ENCODE results near the gene ZBTB4.

Gene ZBTB4

DNA sequence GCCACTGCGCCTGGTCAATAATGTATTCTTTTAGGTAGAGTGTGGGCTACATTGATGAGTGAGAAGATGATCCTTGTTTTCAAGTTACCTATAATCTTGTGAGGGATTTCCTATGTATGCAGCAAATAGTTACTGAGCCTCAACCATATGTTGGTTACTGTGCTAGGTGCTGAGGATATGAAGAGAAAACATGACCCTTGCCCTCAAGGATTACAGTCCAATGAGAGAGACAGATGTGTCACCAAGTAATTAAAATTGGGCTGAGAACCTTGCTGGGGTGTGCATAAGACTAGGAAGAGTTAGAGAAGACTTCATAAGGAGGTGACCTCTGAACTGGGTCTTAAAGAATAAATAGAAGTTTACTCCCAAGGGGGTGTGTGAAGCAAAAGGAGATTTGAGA lies 12.2 kb upstream of the ZBTB4 start:
- no peak for TF ChIP-seq EZH2 (IDR thresholded peaks at IDR 0.05; ENCODE audit: borderline replicate concordance, low read length)
- TF ChIP-seq, protein P1, sequence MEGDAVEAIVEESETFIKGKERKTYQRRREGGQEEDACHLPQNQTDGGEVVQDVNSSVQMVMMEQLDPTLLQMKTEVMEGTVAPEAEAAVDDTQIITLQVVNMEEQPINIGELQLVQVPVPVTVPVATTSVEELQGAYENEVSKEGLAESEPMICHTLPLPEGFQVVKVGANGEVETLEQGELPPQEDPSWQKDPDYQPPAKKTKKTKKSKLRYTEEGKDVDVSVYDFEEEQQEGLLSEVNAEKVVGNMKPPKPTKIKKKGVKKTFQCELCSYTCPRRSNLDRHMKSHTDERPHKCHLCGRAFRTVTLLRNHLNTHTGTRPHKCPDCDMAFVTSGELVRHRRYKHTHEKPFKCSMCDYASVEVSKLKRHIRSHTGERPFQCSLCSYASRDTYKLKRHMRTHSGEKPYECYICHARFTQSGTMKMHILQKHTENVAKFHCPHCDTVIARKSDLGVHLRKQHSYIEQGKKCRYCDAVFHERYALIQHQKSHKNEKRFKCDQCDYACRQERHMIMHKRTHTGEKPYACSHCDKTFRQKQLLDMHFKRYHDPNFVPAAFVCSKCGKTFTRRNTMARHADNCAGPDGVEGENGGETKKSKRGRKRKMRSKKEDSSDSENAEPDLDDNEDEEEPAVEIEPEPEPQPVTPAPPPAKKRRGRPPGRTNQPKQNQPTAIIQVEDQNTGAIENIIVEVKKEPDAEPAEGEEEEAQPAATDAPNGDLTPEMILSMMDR (IDR thresholded peaks at IDR 0.05; ENCODE audit: low read length) = no peak
- Histone ChIP-seq H3K4me3 (ENCODE audit: low read depth, low read length, poor library complexity, severe bottlenecking) (no peak overlapping the region), H3F3A (ENCODE audit: insufficient read depth, low read length) (no peaks in the 10 kb centered on the region), H2AFZ (ENCODE audit: low read length) (no peak overlapping the region), H3K4me1 (ENCODE audit: insufficient read depth, low read length, severe bottlenecking) (peaks cover 55% of the 10 kb centered on the region), H4K20me1 (ENCODE audit: insufficient read depth, low read length) (no peaks in the 10 kb centered on the region), H3K9ac (ENCODE audit: low read length) (peak overlapping the region; percentile 19; the same call in 1 of the 2 replicates), H3K27me3 (ENCODE audit: insufficient read depth, low read length) (no peaks in the 10 kb centered on the region), H3K27ac (ENCODE audit: low read depth, low read length, poor library complexity, severe bottlenecking) (peak overlapping the region; percentile 66), H3K4me2 (ENCODE audit: low read length) (peak overlapping the region; percentile 25; the same call in 1 of the 2 replicates), H3K9me3 (ENCODE audit: low read length) (no peaks in the 10 kb centered on the region), H3K79me2 (ENCODE audit: insufficient read depth, low read length) (peaks cover 80% of the 10 kb centered on the region), H3K9me2 (ENCODE audit: low read depth, low read length) (no peaks in the 10 kb centered on the region), H3K36me3 (ENCODE audit: insufficient read depth, low read length) (peaks cover 56% of the 10 kb centered on the region)

DNA sequence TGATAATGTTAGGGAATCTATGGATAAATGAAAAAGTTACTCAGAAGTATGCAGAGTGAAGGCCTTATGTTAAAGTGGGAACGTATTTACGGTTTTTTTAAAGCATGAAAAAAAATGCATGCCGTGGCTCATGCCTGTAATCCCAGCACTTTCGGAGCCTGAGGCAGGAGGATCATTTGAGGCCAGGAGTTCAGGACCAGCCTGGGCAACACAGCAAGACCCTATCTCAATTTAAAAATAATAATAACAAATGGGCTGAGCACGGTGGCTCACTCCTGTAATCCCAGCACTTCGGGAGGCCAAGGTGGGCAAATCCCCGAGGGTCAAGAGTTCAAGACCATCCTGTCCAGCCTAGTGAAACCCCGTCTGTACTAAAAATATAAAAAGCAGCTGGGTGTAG lies 10.7 kb upstream of the ZBTB4 start:
- Histone ChIP-seq H3K36me3 (ENCODE audit: insufficient read depth, low read length) (peaks cover 41% of the 10 kb centered on the region), H3K27ac (ENCODE audit: low read depth, low read length, poor library complexity, severe bottlenecking) (no peak overlapping the region), H2AFZ (ENCODE audit: low read length) (no peak overlapping the region), H3K79me2 (ENCODE audit: insufficient read depth, low read length) (peaks cover 89% of the 10 kb centered on the region), H3K9ac (ENCODE audit: low read length) (no peak overlapping the region), H3K4me3 (ENCODE audit: low read depth, low read length, poor library complexity, severe bottlenecking) (no peak overlapping the region), H4K20me1 (ENCODE audit: insufficient read depth, low read length) (no peaks in the 10 kb centered on the region), H3F3A (ENCODE audit: insufficient read depth, low read length) (no peaks in the 10 kb centered on the region), H3K4me1 (ENCODE audit: insufficient read depth, low read length, severe bottlenecking) (peaks cover 66% of the 10 kb centered on the region), H3K9me2 (ENCODE audit: low read depth, low read length) (no peaks in the 10 kb centered on the region), H3K4me2 (ENCODE audit: low read length) (no peak overlapping the region), H3K27me3 (ENCODE audit: insufficient read depth, low read length) (no peaks in the 10 kb centered on the region), H3K9me3 (ENCODE audit: low read length) (no peaks in the 10 kb centered on the region)
- TF ChIP-seq EZH2 (IDR thresholded peaks at IDR 0.05; ENCODE audit: borderline replicate concordance, low read length) = no peak
- TF ChIP-seq, protein P1 (IDR thresholded peaks at IDR 0.05; ENCODE audit: low read length) = no peak

DNA sequence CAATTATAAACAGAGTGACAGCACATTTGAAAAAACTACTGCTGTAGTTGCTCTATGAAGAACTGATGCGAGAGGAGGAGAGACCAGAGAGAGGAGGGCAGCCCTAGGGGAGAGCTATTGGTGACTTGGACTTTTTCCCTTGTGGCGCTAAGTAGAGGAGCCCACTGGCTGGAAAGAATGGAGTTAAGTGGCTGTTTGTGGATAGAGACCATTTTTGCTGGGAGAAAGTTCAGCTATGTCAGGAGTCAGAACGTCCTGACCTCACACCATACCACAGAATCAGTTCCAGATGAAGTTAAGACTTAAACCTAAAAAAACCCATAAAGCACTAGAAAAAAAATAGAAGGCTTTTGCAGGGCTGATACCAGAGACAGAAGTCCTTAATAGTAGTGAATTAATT lies 6.8 kb upstream of the ZBTB4 start:
- Histone ChIP-seq H3K9ac (ENCODE audit: low read length) (peak overlapping the region; percentile 90), H3F3A (ENCODE audit: insufficient read depth, low read length) (no peaks in the 10 kb centered on the region), H3K27ac (ENCODE audit: low read depth, low read length, poor library complexity, severe bottlenecking) (peak overlapping the region; percentile 98), H3K9me2 (ENCODE audit: low read depth, low read length) (no peaks in the 10 kb centered on the region), H3K36me3 (ENCODE audit: insufficient read depth, low read length) (peaks cover 22% of the 10 kb centered on the region), H3K9me3 (ENCODE audit: low read length) (no peaks in the 10 kb centered on the region), H3K4me3 (ENCODE audit: low read depth, low read length, poor library complexity, severe bottlenecking) (peak overlapping the region; percentile 93), H3K4me2 (ENCODE audit: low read length) (peak overlapping the region; percentile 86), H3K79me2 (ENCODE audit: insufficient read depth, low read length) (peaks cover 60% of the 10 kb centered on the region), H2AFZ (ENCODE audit: low read length) (no peak overlapping the region), H3K27me3 (ENCODE audit: insufficient read depth, low read length) (no peaks in the 10 kb centered on the region), H3K4me1 (ENCODE audit: insufficient read depth, low read length, severe bottlenecking) (peaks cover 54% of the 10 kb centered on the region), H4K20me1 (ENCODE audit: insufficient read depth, low read length) (no peaks in the 10 kb centered on the region)
- TF ChIP-seq, protein P1 (IDR thresholded peaks at IDR 0.05; ENCODE audit: low read length) = no peak
